PC-3 (cell line): ENCODE results near the gene ADCY9. TPM values are rescaled to one million over a fixed set of nuclear protein-coding genes. Genes with fewer than 3 reads are reported as not detected.

Experiments used
- ATAC-seq: fragments of 200-7000 bp; cut with Tn5 transposase; 2 replicates; pipeline ENCODE4 v1.9.1; 2020; ENCODE audit warnings: mild to moderate bottlenecking, moderate library complexity
- BruUV-seq: library from RNA; stranded (reverse); fragments of 400-500 nt; replicated peaks from 2 replicates; lab custom pipeline; 2021; lab: Mats Ljungman, UMichigan
- CTCF ChIA-PET: fragments of 300-600 bp; sonication (Branson Sonifier 250); formaldehyde crosslinking; loops from one replicate; lab custom pipeline; 2022; ENCODE audit warnings: antibody characterized with exemption; lab: Charles Lee
- POLR2A ChIA-PET: fragments of 300-600 bp; sonication (Branson Sonifier 250); formaldehyde crosslinking; loops from one replicate; lab custom pipeline; 2022; ENCODE audit warnings: antibody characterized with exemption; ENCODE audit not compliant: unreplicated experiment; lab: Charles Lee
- DNase-seq: peaks from one replicate; pipeline ENCODE4 v3.0.0-alpha.2; 2015
- H2AFZ ChIP-seq: fragments of 300-600 bp; sonication (generic); 2 replicates; pipeline ENCODE4 v1.6.0; 2016; ENCODE audit warnings: antibody characterized with exemption, low read length
- H3F3A ChIP-seq: fragments of 300-600 bp; sonication (generic); one replicate; pipeline ENCODE4 v1.6.0; 2017; ENCODE audit warnings: antibody characterized with exemption, low read length, control low read depth, mild to moderate bottlenecking; ENCODE audit not compliant: unreplicated experiment
- H3K27ac ChIP-seq: fragments of 300-600 bp; sonication (generic); 2 replicates; pipeline ENCODE4 v1.5.1; 2016; ENCODE audit warnings: mild to moderate bottlenecking, low read length
- H3K27me3 ChIP-seq: fragments of 300-600 bp; sonication (generic); 2 replicates; pipeline ENCODE4 v1.6.1; 2016; ENCODE audit warnings: low read length, mixed read lengths
- H3K36me3 ChIP-seq: fragments of 300-600 bp; sonication (generic); 2 replicates; pipeline ENCODE4 v1.6.1; 2016; ENCODE audit warnings: low read depth, mixed run types, low read length, mixed read lengths
- H3K4me1 ChIP-seq: fragments of 300-600 bp; sonication (generic); 2 replicates; pipeline ENCODE4 v1.5.1; 2016; ENCODE audit warnings: low read length; ENCODE audit not compliant: insufficient read depth
- H3K4me2 ChIP-seq: fragments of 300-600 bp; sonication (generic); 2 replicates; pipeline ENCODE4 v1.6.0; 2016; ENCODE audit warnings: low read length
- H3K4me3 ChIP-seq: fragments of 300-600 bp; sonication (generic); 2 replicates; pipeline ENCODE4 v1.5.1; 2016; ENCODE audit warnings: mild to moderate bottlenecking, low read length, mixed read lengths
- H3K79me2 ChIP-seq: fragments of 300-600 bp; sonication (generic); 2 replicates; pipeline ENCODE4 v1.6.1; 2017; ENCODE audit warnings: low read length, mixed read lengths
- H3K9ac ChIP-seq: fragments of 300-600 bp; sonication (generic); 2 replicates; pipeline ENCODE4 v1.6.0; 2016; ENCODE audit warnings: mild to moderate bottlenecking, low read length
- H3K9me2 ChIP-seq: fragments of 300-600 bp; sonication (generic); replicated peaks from 2 replicates; pipeline ENCODE4 v1.6.1; 2016; ENCODE audit warnings: mixed run types, low read length, mixed read lengths
- H3K9me3 ChIP-seq: fragments of 300-600 bp; sonication (generic); 2 replicates; pipeline ENCODE4 v1.6.1; 2016; ENCODE audit warnings: low read length, mixed read lengths
- H4K20me1 ChIP-seq: fragments of 300-600 bp; sonication (generic); 2 replicates; pipeline ENCODE4 v1.6.1; 2016; ENCODE audit warnings: low read length, mixed read lengths
- EZH2 ChIP-seq: fragments of 300-600 bp; sonication (generic); IDR thresholded peaks from one replicate; pipeline ENCODE4 v1.6.1; 2017; ENCODE audit warnings: antibody characterized with exemption, mild to moderate bottlenecking, low read length; ENCODE audit not compliant: unreplicated experiment
- EZH2phosphoT487 ChIP-seq: fragments of 300-600 bp; sonication (generic); IDR thresholded peaks from 2 replicates; pipeline ENCODE4 v1.6.1; 2018; ENCODE audit warnings: mild to moderate bottlenecking, antibody characterized with exemption, low read length, borderline replicate concordance
- intact Hi-C: fragments of 100-400 bp; cut with micrococcal nuclease; formaldehyde crosslinking; loops from 2 replicates; pipeline ENCODE4 v1.9.0; 2023
- total RNA-seq: library from RNA; depleted of rRNA; stranded (reverse); fragments of >200 nt; gene quantifications from 2 replicates; pipeline ENCODE4 v1.2.3, GENCODE V29; 2014
- TF ChIP-seq, protein P1 (sequence below): fragments of 300-600 bp; sonication (generic); conservative IDR thresholded peaks from 2 replicates; pipeline ENCODE4 v1.5.1; 2017; ENCODE audit warnings: antibody characterized with exemption, low read depth, mild to moderate bottlenecking, low read length

Gene ADCY9
- total RNA-seq, 1 experiment from 2014 or later = 6.2 TPM

DNA sequence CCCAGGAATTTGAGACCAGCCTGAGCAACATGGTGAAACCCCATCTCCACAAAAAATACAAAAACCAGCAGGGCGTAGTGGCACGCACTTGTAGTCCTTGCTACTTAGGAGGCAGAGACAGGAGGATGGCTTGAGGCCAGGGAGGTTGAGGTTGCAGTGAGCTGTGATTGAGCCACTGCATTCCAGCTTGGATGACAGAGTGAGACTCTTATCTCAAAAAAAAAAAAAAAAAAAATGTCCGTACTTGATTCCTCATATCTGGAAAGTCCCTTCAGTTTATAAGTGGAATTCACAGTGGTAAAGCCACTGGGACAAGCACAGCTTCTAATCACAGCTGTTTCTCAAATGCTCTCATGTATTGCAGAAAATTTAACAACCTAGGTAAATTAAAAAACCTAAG, 157.1 kb downstream of the ADCY9 start:
- ATAC-seq (no peak), DNase-seq (peak; percentile 26)
- ChIA-PET CTCF (no interaction called here), POLR2A (no interaction called here)
- Histone ChIP-seq H3F3A (no peaks in the 10 kb centered on the region), H3K9me2 (no peaks in the 10 kb centered on the region), H3K4me2 (no peak overlapping the region), H3K27me3 (no peaks in the 10 kb centered on the region), H3K9ac (no peak overlapping the region), H3K27ac (no peak overlapping the region), H4K20me1 (no peaks in the 10 kb centered on the region), H3K9me3 (no peaks in the 10 kb centered on the region), H3K4me3 (no peak overlapping the region), H2AFZ (no peak overlapping the region), H3K79me2 (no peaks in the 10 kb centered on the region), H3K36me3 (no peaks in the 10 kb centered on the region), H3K4me1 (0 out of 2 replicates have a peak, but pooled peaks cover 5% of the 10 kb centered on the region)
- TF ChIP-seq, protein P1, sequence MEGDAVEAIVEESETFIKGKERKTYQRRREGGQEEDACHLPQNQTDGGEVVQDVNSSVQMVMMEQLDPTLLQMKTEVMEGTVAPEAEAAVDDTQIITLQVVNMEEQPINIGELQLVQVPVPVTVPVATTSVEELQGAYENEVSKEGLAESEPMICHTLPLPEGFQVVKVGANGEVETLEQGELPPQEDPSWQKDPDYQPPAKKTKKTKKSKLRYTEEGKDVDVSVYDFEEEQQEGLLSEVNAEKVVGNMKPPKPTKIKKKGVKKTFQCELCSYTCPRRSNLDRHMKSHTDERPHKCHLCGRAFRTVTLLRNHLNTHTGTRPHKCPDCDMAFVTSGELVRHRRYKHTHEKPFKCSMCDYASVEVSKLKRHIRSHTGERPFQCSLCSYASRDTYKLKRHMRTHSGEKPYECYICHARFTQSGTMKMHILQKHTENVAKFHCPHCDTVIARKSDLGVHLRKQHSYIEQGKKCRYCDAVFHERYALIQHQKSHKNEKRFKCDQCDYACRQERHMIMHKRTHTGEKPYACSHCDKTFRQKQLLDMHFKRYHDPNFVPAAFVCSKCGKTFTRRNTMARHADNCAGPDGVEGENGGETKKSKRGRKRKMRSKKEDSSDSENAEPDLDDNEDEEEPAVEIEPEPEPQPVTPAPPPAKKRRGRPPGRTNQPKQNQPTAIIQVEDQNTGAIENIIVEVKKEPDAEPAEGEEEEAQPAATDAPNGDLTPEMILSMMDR = no peak
- no peak for TF ChIP-seq EZH2
- TF ChIP-seq EZH2phosphoT487 = no peak
- no TSS peak for BruUV-seq
- intact Hi-C loops = no loop called here

DNA sequence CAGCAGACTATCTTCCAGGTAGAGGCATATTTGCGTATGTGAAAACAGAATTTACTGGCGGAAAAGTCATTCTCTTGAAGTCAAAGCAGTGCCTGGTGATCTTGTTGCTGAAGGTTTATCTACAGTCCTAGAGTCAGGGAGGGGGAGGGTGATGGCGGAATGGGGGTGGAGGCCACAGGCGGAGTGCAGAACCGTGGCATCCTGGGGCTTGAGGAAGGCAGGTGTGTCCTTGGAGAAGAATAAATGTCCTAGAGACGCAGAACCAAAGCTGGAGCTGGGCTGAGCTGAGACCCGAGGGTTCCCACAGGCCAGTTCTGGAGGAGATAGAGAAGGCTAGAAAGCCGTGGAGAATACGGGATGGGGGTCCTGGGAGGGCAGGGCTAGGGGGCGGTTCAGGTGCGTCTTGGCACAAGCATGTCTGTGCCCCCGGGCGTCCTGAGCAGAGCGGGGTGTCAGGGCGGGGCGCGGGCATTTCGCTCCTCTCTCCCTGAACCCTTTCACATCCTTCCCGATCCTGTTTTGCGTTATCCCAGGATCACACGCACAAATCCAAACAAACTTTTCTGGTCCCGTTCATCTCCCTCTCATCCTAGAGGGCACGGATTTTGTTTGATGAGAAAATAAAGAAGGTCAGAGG, 158.8 kb downstream of the ADCY9 start:
- DNase-seq (no peak), ATAC-seq (peak; percentile 29)
- no TSS peak for BruUV-seq
- peak overlapping the region; percentile 74 for H3K4me2 ChIP-seq
- H3K9ac ChIP-seq = no peak overlapping the region
- peak overlapping the region; percentile 61 for H2AFZ ChIP-seq
- POLR2A ChIA-PET = no interaction called here
- no peaks in the 10 kb centered on the region for H3K9me2 ChIP-seq
- no peaks in the 10 kb centered on the region for H3F3A ChIP-seq
- no peaks in the 10 kb centered on the region for H3K79me2 ChIP-seq
- no peak overlapping the region for H3K27ac ChIP-seq
- H3K36me3 ChIP-seq = no peaks in the 10 kb centered on the region
- CTCF ChIA-PET = no interaction called here
- intact Hi-C loops = no loop called here
- no peaks in the 10 kb centered on the region for H3K9me3 ChIP-seq
- H4K20me1 ChIP-seq = no peaks in the 10 kb centered on the region
- H3K4me1 ChIP-seq = 0 out of 2 replicates have a peak, but pooled peaks cover 5% of the 10 kb centered on the region
- H3K4me3 ChIP-seq = peak overlapping the region; percentile 54
- TF ChIP-seq, protein P1 = no peak
- no peak for TF ChIP-seq EZH2phosphoT487
- TF ChIP-seq EZH2 = no peak
- no peaks in the 10 kb centered on the region for H3K27me3 ChIP-seq

DNA sequence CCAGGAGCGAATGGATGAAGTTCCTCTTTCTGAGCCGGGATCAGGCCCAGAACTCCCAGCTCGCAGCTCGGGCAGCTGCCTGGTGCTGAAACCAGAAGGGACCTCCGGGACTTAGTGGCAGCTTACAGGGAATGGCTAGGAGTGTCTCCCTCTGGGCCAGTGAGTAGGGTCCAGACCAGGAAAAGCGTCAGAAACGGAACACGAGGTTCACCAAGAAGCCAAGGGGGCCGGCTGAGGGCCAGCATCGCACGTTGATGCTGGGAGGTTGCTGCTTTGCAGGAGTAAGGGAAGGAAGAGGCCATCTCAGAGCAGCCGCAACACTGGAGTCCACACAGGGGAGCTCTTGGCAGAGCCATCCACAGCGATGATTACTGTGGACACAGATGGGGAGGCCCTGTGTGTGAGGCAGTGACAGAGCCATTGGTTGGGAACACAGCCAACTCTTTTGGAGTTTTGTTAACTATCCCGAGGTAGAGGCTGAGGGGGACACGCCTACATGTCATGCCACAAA, 161.8 kb downstream of the ADCY9 start:
- no peaks in the 10 kb centered on the region for H4K20me1 ChIP-seq
- H3K79me2 ChIP-seq = no peaks in the 10 kb centered on the region
- H3K4me2 ChIP-seq = no peak overlapping the region
- TF ChIP-seq, protein P1 = no peak
- TF ChIP-seq EZH2phosphoT487 (no peak), EZH2 (no peak)
- intact Hi-C loops = no loop called here
- POLR2A ChIA-PET = no interaction called here
- H3K4me1 ChIP-seq = peaks cover 10% of the 10 kb centered on the region; the same call in 1 of the 2 replicates
- H3F3A ChIP-seq = no peaks in the 10 kb centered on the region
- H3K36me3 ChIP-seq = no peaks in the 10 kb centered on the region
- no peak overlapping the region for H3K27ac ChIP-seq
- DNase-seq (no peak), ATAC-seq (no peak)
- no TSS peak for BruUV-seq
- H3K27me3 ChIP-seq = no peaks in the 10 kb centered on the region
- H3K9me2 ChIP-seq = no peaks in the 10 kb centered on the region
- CTCF ChIA-PET = no interaction called here
- no peaks in the 10 kb centered on the region for H3K9me3 ChIP-seq
- H3K4me3 ChIP-seq = no peak overlapping the region
- no peak overlapping the region for H3K9ac ChIP-seq
- no peak overlapping the region for H2AFZ ChIP-seq
